Thyroid gland (tissue), 4 donors: ENCODE measurements around the gene NCKAP5. TPM values are rescaled to one million over a fixed set of nuclear protein-coding genes. Genes with fewer than 3 reads are reported as not detected.

Experiments
- DNase-seq, 2 donors: peaks; one replicate each; pipeline ENCODE4 v3.0.0-alpha.2; 2019
- H3K27ac ChIP-seq, 3 donors: fragments of 200-600 bp; sonication (generic); 1 replicate in 2 of 3; 2 replicates in 1 of 3; pipeline ENCODE4 v1.5.1; 2016 to 2019; ENCODE audit warnings: mild to moderate bottlenecking in 1 of 3, moderate library complexity in 1 of 3
- H3K27me3 ChIP-seq: fragments of 200-600 bp; sonication (generic); one replicate; pipeline ENCODE4 v1.5.1; 2019
- H3K36me3 ChIP-seq, 2 donors: fragments of 200-600 bp; sonication (generic); one replicate each; pipeline ENCODE4 v1.5.1; 2016 to 2019
- H3K4me1 ChIP-seq, 2 donors: fragments of 200-600 bp; sonication (generic); one replicate each; pipeline ENCODE4 v1.5.1; 2017 to 2019
- H3K4me3 ChIP-seq, 3 donors: fragments of 200-600 bp; sonication (generic); replicated peaks in 1 of 3; 1 replicate in 2 of 3; 2 replicates in 1 of 3; pipeline ENCODE4 v1.5.1; 2016; ENCODE audit warnings: mild to moderate bottlenecking in 1 of 3
- H3K9me3 ChIP-seq: fragments of 200-600 bp; sonication (generic); one replicate; pipeline ENCODE4 v1.5.1; 2017
- CTCF ChIP-seq, 6 experiments: fragments of 200-600 bp in 3 of 6; fragments of 450-650 bp in 3 of 6; sonication (generic) in 3 of 6; IDR thresholded peaks; one replicate each; pipeline ENCODE4 v1.5.1; 2016 to 2019; ENCODE audit warnings: antibody characterized with exemption in 6 of 6, mild to moderate bottlenecking in 2 of 6, inconsistent platforms in 1 of 6, moderate library complexity in 1 of 6
- POLR2A ChIP-seq, 2 donors: fragments of 450-650 bp; IDR thresholded peaks; one replicate each; pipeline ENCODE4 v1.6.1; 2017; ENCODE audit warnings: antibody characterized with exemption in 2 of 2, mild to moderate bottlenecking in 2 of 2, moderate library complexity in 1 of 2
- WGBS, 2 donors: methylation state at CpG; one replicate each; pipeline ENCODE4 v1.1.5; 2017; 5-methylcytosine and 5-hydroxymethylcytosine counted together
- intact Hi-C: fragments of 100-400 bp; cut with DNase I; formaldehyde crosslinking; loops from one replicate; pipeline ENCODE4 v1.15.1; 2023
- total RNA-seq, 4 donors: library from RNA; depleted of rRNA; stranded (reverse); fragments of >200 nt; gene quantifications; one replicate each; pipeline ENCODE4 v1.2.3, GENCODE V29; 2016

Gene NCKAP5
- total RNA-seq, 4 donors from 2014 or later = 0.45 to 1.2 (median 0.76) TPM

DNA sequence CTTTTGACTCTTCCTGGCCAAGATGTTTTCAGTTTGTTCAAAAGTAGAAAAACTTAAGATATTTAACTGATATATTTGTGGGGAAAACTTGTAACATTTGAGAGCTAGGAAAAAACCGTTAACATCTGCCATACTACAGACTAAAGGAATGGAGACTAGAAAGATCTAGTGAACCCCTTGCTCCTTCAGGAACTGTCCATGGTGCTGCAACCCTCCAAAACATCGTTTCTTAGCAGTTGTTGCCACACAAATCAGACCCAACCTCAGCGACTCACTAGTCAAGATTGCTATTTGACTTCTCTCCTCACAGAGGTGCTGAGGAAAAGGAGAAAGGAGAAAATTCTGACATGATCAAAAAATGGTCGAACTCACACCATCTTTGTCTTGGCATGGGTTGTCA lies 504.5 kb downstream of the NCKAP5 start:
- DNase-seq = peak in 1 of 2 donors; percentile 10
- TF ChIP-seq POLR2A (IDR thresholded peaks at IDR 0.05) (no peak), CTCF (IDR thresholded peaks at IDR 0.05) (no peak)
- intact Hi-C loops = no loop called here
- H3K27me3 ChIP-seq = no peaks in the 10 kb centered on the region
- H3K36me3 ChIP-seq = no peaks in the 10 kb centered on the region
- no peaks in the 10 kb centered on the region for H3K4me1 ChIP-seq
- 17% methylated on average over 4 of the region's 4 CpGs for WGBS, 2 donors
- H3K9me3 ChIP-seq = no peaks in the 10 kb centered on the region
- no peak overlapping the region for H3K27ac ChIP-seq
- no peak overlapping the region for H3K4me3 ChIP-seq

- H3K4me3 ChIP-seq = no peak overlapping the region
- WGBS, 2 donors = 94% methylated on average over 2 of the region's 2 CpGs
- TF ChIP-seq POLR2A (IDR thresholded peaks at IDR 0.05) = no peak
- TF ChIP-seq CTCF (IDR thresholded peaks at IDR 0.05) = no peak
- no peaks in the 10 kb centered on the region for H3K9me3 ChIP-seq
- no peak overlapping the region for H3K27ac ChIP-seq
- no peak for DNase-seq
- no peaks in the 10 kb centered on the region for H3K27me3 ChIP-seq
- intact Hi-C loops = no loop called here
- no peaks in the 10 kb centered on the region for H3K36me3 ChIP-seq
- no peaks in the 10 kb centered on the region for H3K4me1 ChIP-seq
These were observed 505.2 kb downstream of the NCKAP5 start for GRCh38 chr2:133062931-133063665.

DNA sequence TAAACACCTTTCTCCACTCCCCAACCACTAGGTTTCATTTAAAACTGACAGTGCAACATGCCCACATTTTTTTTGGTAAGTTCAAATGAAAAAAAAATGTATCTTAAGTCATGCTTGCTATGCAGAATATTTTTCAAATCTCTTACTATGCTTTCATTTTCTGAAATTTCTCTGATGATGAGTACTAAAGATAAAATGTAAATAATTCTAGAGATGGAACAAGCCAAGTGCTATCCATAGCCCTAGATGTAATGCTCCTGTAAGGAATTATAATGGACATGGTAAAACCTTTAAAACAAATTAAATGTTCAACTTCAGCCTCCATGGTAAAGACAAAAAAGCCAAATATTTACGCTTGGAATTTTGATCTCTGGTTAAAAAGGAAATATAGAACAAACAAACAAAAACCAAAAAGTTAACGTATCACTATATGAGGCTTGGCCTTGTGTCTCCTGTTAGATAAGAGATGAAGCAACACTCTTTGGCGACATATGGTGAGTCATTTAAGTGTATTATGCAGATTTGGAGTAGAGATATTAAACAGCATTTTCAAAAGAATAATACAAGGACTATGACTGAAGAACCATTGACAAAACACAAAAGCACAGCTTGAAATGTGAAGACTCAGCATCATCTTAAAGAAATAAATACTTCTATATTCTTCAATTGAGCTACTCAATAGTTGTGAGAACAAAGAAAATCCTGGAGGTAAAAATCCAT lies 506.2 kb downstream of the NCKAP5 start:
- TF ChIP-seq CTCF (IDR thresholded peaks at IDR 0.05) (no peak), POLR2A (IDR thresholded peaks at IDR 0.05) (no peak)
- H3K27me3 ChIP-seq = no peaks in the 10 kb centered on the region
- no peak for DNase-seq
- H3K4me3 ChIP-seq = no peak overlapping the region
- H3K36me3 ChIP-seq = no peaks in the 10 kb centered on the region
- H3K27ac ChIP-seq = no peak overlapping the region
- no peaks in the 10 kb centered on the region for H3K9me3 ChIP-seq
- no peaks in the 10 kb centered on the region for H3K4me1 ChIP-seq
- intact Hi-C loops = no loop called here
- WGBS, 2 donors = 85% methylated on average over 3 of the region's 3 CpGs

DNA sequence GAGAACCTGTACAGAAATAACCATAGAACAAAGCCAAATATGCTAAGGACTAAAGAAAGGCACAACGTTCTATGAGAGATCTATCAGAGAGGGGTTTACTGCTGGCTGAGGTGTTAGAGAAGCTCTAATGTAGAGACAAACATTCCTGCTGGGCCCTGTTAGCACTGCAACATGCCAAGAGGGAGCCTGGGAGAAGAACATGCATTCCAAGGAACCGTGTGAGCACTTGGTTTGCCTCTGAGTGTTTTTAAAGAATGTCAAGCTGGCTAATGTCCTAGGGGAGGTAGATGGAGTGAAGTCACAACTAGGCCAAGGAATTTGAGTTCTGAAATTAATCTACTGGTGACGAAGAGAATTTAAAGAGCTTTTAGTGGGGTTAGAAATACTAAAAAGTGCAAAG lies 514.0 kb downstream of the NCKAP5 start:
- WGBS, 2 donors = 17 to 30% methylated on average over 3 of the region's 3 CpGs
- TF ChIP-seq CTCF (IDR thresholded peaks at IDR 0.05) (no peak), POLR2A (IDR thresholded peaks at IDR 0.05) (no peak)

GRCh38 chr2:133053541-133053940 lies 514.7 kb downstream of the NCKAP5 start:
- Histone ChIP-seq H3K36me3 (no peaks in the 10 kb centered on the region), H3K9me3 (no peaks in the 10 kb centered on the region), H3K27ac (no peak overlapping the region), H3K4me3 (no peak overlapping the region), H3K4me1 (no peaks in the 10 kb centered on the region), H3K27me3 (no peaks in the 10 kb centered on the region)
- DNase-seq = no peak
- intact Hi-C loops = no loop called here
- TF ChIP-seq POLR2A (IDR thresholded peaks at IDR 0.05) = no peak
- no peak for TF ChIP-seq CTCF (IDR thresholded peaks at IDR 0.05)
- 63 to 64% methylated on average over 3 of the region's 3 CpGs for WGBS, 2 donors

More for the DNA sequence above, 514.0 kb downstream of the NCKAP5 start:
- Histone ChIP-seq H3K36me3 (no peaks in the 10 kb centered on the region), H3K4me1 (no peaks in the 10 kb centered on the region), H3K9me3 (no peaks in the 10 kb centered on the region), H3K27ac (no peak overlapping the region), H3K27me3 (no peaks in the 10 kb centered on the region), H3K4me3 (no peak overlapping the region)
- DNase-seq = peak in 1 of 2 donors; percentile 8
- intact Hi-C loops = no loop called here
